Upper lobe of right lung (tissue), 1 donor: ENCODE data around the gene IGF2R. TPM values are rescaled to one million over a fixed set of nuclear protein-coding genes. Genes with fewer than 3 reads are reported as not detected.

Experiments used
- ATAC-seq: fragments of 200-7000 bp; cut with Tn5 transposase; one replicate; pipeline ENCODE4 v1.9.1; 2020; ENCODE audit warnings: mild to moderate bottlenecking, moderate library complexity
- DNase-seq: peaks from one replicate; pipeline ENCODE4 v3.0.0-alpha.2; 2020
- H3K27ac ChIP-seq: fragments of 200-600 bp; one replicate; pipeline ENCODE4 v1.8.0; 2022
- H3K27me3 ChIP-seq: fragments of 200-600 bp; one replicate; pipeline ENCODE4 v1.8.0; 2022; ENCODE audit warnings: mild to moderate bottlenecking
- H3K36me3 ChIP-seq: fragments of 200-600 bp; one replicate; pipeline ENCODE4 v1.8.0; 2022
- H3K4me1 ChIP-seq: fragments of 200-600 bp; one replicate; pipeline ENCODE4 v1.8.0; 2022
- H3K4me3 ChIP-seq: fragments of 200-600 bp; one replicate; pipeline ENCODE4 v1.8.0; 2022; ENCODE audit warnings: mild to moderate bottlenecking
- H3K9me3 ChIP-seq: fragments of 200-600 bp; one replicate; pipeline ENCODE4 v1.8.0; 2022
- CTCF ChIP-seq: fragments of 200-600 bp; IDR thresholded peaks from one replicate; pipeline ENCODE4 v1.8.0; 2022; ENCODE audit warnings: antibody characterized with exemption
- intact Hi-C: fragments of 100-400 bp; cut with DNase I; formaldehyde crosslinking; loops from one replicate; pipeline ENCODE4 v1.11.0; 2022
- total RNA-seq: library from RNA; stranded (reverse); fragmentation: NEBNext Ultra II Directional; extraction: Animal tissue kit (Norgen Biotek cat#: 25700); gene quantifications from one replicate; pipeline ENCODE4 v1.2.1, GENCODE V29; 2021
- donor health status: DM: no; HTN: yes; CAD: no; lungs with severe emphysema.

Gene IGF2R
- total RNA-seq, 1 donor from 2014 or later: 144 TPM

- peak overlapping the region; percentile 58 for H3K27ac ChIP-seq
- peak; percentile 4 for ATAC-seq
- DNase-seq: no peak
- no peaks in the 10 kb centered on the region for H3K27me3 ChIP-seq
- peaks cover 87% of the 10 kb centered on the region for H3K4me1 ChIP-seq
- intact Hi-C loops: no loop called here
- H3K4me3 ChIP-seq: no peak overlapping the region
- H3K36me3 ChIP-seq: no peaks in the 10 kb centered on the region
- no peaks in the 10 kb centered on the region for H3K9me3 ChIP-seq
- TF ChIP-seq CTCF: no peak
Observed at GRCh38 chr6:159978291-159979135, 9.6 kb downstream of the IGF2R start.

- Histone ChIP-seq H3K36me3 (no peaks in the 10 kb centered on the region), H3K27ac (peak overlapping the region; percentile 58), H3K4me3 (no peak overlapping the region), H3K9me3 (no peaks in the 10 kb centered on the region), H3K27me3 (no peaks in the 10 kb centered on the region), H3K4me1 (peaks cover 87% of the 10 kb centered on the region)
- no peak for DNase-seq
- no peak for TF ChIP-seq CTCF
- peak; percentile 60 for ATAC-seq
- intact Hi-C loops: no loop called here
Observed at GRCh38 chr6:159979136-159979874, 10.4 kb downstream of the IGF2R start.

- Histone ChIP-seq H3K9me3 (no peaks in the 10 kb centered on the region), H3K27ac (peak overlapping the region; percentile 24), H3K4me3 (no peak overlapping the region), H3K27me3 (no peaks in the 10 kb centered on the region), H3K4me1 (peaks cover 94% of the 10 kb centered on the region), H3K36me3 (no peaks in the 10 kb centered on the region)
- intact Hi-C loops: no loop called here
- no peak for ATAC-seq
- no peak for DNase-seq
- TF ChIP-seq CTCF: no peak
Observed at GRCh38 chr6:159980474-159980873, 11.6 kb downstream of the IGF2R start.

GRCh38 chr6:159981071-159981402 lies 12.2 kb downstream of the IGF2R start:
- no peak for ATAC-seq
- no peak for TF ChIP-seq CTCF
- peak overlapping the region; percentile 83 for H3K27ac ChIP-seq

GRCh38 chr6:159981403-159982245 lies 12.7 kb downstream of the IGF2R start:
- peak; percentile 72 for ATAC-seq

More at GRCh38 chr6:159981071-159981402, 12.2 kb downstream of the IGF2R start:
- Histone ChIP-seq H3K27me3 (no peaks in the 10 kb centered on the region), H3K4me1 (peaks cover 97% of the 10 kb centered on the region), H3K36me3 (no peaks in the 10 kb centered on the region), H3K4me3 (no peak overlapping the region), H3K9me3 (no peaks in the 10 kb centered on the region)
- no peak for DNase-seq
- intact Hi-C loops: no loop called here

More at GRCh38 chr6:159981403-159982245, 12.7 kb downstream of the IGF2R start:
- no peak for DNase-seq
- TF ChIP-seq CTCF: no peak
- no peaks in the 10 kb centered on the region for H3K9me3 ChIP-seq
- intact Hi-C loops: no loop called here
- no peaks in the 10 kb centered on the region for H3K36me3 ChIP-seq
- peak overlapping the region; percentile 83 for H3K27ac ChIP-seq
- peaks cover 97% of the 10 kb centered on the region for H3K4me1 ChIP-seq
- H3K27me3 ChIP-seq: no peaks in the 10 kb centered on the region
- peak overlapping the region; percentile 23 for H3K4me3 ChIP-seq
